Activated CD8-positive, alpha-beta memory T cell treated with anti-CD3 and anti-CD28 coated beads, Interleukin-2, amount 10 ng/mL, durations not matched to agents 7 days and 5 days (primary cell): ENCODE data around the gene CSRP1. TPM values are rescaled to one million over a fixed set of nuclear protein-coding genes. Genes with fewer than 3 reads are reported as not detected.

Experiments
- ATAC-seq: fragments of 150-1000 bp; cut with Tn5 transposase; one replicate; pipeline ENCODE4 v1.10.0; 2021; ENCODE audit warnings: moderate library complexity
- CTCF ChIA-PET: fragments of 350-600 bp; sonication (Branson Sonifier 250); formaldehyde crosslinking; loops from one replicate; lab custom pipeline; 2021; ENCODE audit warnings: antibody characterized with exemption; lab: Charles Lee
- DNase-seq: peaks from one replicate; pipeline ENCODE4 v3.0.0-alpha.2; 2020
- H3K27ac Mint-ChIP-seq: one replicate; pipeline ENCODE4 v1.8.0; 2021; ENCODE audit warnings: mild to moderate bottlenecking, mixed read lengths
- H3K27me3 Mint-ChIP-seq: one replicate; pipeline ENCODE4 v1.8.0; 2021; ENCODE audit warnings: mixed read lengths
- H3K36me3 Mint-ChIP-seq: one replicate; pipeline ENCODE4 v1.8.0; 2021; ENCODE audit warnings: mild to moderate bottlenecking, mixed read lengths
- H3K4me1 Mint-ChIP-seq: one replicate; pipeline ENCODE4 v1.8.0; 2021; ENCODE audit warnings: mixed read lengths
- H3K4me3 Mint-ChIP-seq: one replicate; pipeline ENCODE4 v1.8.0; 2021; ENCODE audit warnings: mild to moderate bottlenecking, moderate library complexity, mixed read lengths
- H3K9me3 Mint-ChIP-seq: one replicate; pipeline ENCODE4 v1.8.0; 2022; ENCODE audit warnings: low read depth, mixed read lengths
- total RNA-seq, 2 experiments: library from RNA; stranded (reverse); gene quantifications; one replicate each; pipeline ENCODE4 v1.2.3, GENCODE V29; 2021

CSRP1 gene
- total RNA-seq, 2 experiments from 2014 or later, result 71.7 to 78.3 TPM

DNA sequence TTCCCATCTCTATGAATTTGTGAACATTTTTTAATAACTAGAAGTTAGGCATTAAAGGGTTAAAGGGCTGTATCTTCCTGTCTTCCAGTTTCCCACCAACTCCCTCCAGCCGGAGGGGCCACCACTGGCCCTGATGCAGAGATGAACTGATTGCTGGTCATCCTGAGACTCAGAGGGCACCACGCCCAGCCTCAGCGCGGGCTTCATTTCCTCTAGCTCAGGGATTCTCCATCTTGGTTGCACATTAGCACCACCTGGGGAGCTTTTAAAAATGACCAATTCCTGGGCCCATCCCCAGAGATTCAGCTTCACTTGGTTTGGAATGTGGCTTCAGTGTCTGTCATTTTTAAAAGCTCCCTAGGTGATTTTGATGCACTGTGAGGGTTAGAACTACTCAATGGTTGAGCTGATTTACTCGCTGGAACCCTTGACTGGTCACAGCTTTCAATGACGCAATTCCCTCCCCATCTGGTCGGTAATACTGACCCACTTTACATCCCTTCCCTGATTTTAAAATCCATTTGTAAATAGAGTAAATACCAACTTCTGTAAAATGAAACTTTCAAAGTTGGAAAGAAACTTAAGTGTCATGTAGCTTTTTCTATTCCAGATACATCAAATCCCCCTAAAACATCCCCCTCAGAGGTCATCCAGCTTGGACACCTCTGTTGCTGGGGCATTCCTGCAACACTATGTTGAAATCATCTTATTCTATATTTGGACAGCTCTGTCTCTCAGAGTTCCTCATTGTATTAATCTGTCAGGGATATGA is 37.1 kb upstream of the CSRP1 start:
- DNase-seq, result no peak
- Mint-ChIP-seq H3K4me1 (peaks cover 4% of the 10 kb centered on the region), H3K27ac (no peak overlapping the region), H3K9me3 (no peaks in the 10 kb centered on the region), H3K27me3 (peaks cover 54% of the 10 kb centered on the region), H3K36me3 (no peaks in the 10 kb centered on the region), H3K4me3 (no peak overlapping the region)
- CTCF ChIA-PET, result interaction anchor here (1.2 to 2.9 kb wide), 2 partner anchors 13 to 16 kb away, joined by 4 to 8 read pairs; no protein-coding TSS in a partner anchor
- no peak for ATAC-seq

DNA sequence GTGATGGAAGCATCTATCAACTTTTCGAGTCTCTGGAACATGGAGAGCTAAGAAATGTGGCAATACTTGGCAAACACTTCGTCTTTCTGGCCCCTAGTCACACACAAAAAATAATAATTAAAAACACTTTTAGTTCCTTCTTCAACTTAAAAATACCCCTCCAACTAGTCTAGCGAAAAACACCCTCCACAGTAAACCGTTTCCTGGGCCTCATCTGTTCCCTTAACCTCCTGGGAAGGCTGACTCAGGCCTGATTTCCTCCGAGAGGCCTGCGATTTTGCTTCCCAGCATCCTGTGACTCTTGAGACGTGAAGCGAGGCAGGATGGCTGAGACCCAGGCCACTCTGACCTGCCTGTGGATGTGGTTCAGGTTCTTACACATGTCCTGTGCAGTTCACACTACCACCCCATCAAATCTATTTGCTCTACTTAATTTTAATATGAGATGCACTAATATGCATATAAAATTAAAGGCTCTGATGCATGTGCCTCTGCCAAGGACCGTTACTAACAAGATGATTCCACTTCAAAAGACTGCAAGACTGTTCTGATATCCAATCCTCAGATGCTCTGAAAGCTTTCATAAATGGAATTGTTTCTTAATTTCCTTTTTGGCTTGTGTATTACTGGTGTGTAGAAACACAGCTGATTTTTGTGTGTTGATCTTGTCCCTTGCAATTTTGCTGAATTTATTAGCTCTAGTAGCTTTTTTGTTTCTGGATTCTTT is 35.5 kb upstream of the CSRP1 start:
- DNase-seq, result no peak
- CTCF ChIA-PET, result interaction anchor here (1.1 to 2.9 kb wide), 4 partner anchors 12 to 107 kb away, joined by 3 to 8 read pairs (median 4); no protein-coding TSS in a partner anchor
- Mint-ChIP-seq H3K9me3 (no peaks in the 10 kb centered on the region), H3K4me1 (peaks cover 14% of the 10 kb centered on the region), H3K4me3 (no peak overlapping the region), H3K27me3 (peaks cover 67% of the 10 kb centered on the region), H3K27ac (no peak overlapping the region), H3K36me3 (no peaks in the 10 kb centered on the region)
- no peak for ATAC-seq

DNA sequence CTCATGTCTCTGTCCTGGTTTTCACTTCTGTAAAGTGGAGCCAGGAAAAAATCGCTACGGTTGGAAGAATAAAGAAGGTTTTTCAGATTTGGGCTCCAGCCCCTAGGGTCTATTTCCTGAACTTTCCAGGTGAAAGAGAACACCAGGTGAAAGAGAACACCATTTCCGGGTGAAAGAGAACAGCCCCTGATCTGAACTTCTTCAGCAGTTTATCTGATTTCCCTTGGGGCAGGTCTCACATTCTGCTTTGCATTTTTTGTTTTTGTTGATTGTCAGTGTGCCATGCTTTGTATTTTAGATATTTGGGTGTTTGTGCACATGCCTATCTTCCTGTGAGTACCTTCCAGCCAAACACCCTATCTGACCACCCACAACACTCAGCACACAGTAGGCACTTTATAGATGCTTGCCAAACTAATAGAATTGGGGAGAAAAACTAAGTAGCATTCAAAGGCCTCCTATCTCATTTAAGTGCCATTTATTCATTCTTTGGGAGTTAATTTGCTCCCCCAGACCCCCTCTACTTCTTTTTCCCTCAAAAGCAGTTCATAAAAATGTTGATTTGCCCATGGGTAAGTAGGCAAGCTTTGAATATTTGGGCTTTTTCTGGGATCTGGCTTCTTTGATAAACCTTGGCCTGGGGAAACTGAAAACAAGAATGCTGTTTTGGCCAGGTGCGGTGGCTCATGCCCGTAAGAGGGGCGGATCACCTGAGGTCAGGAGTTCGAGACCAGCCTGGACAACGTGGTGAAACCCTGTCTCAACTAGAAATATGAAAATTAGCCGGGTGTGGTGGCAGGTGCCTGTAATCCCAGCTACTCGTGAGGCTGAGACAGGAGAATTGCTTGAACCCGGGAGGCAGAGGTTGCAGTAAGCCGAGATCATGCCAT is 34.2 kb upstream of the CSRP1 start:
- CTCF ChIA-PET, result interaction anchor here (1.0 to 2.2 kb wide), 3 partner anchors 10 to 61 kb away, joined by 3 to 5 read pairs (median 3); no protein-coding TSS in a partner anchor
- no peak overlapping the region for H3K27ac Mint-ChIP-seq
- H3K4me1 Mint-ChIP-seq, result peaks cover 18% of the 10 kb centered on the region
- no peak for ATAC-seq
- no peak for DNase-seq
- peaks cover 79% of the 10 kb centered on the region for H3K27me3 Mint-ChIP-seq
- no peak overlapping the region for H3K4me3 Mint-ChIP-seq
- H3K9me3 Mint-ChIP-seq, result no peaks in the 10 kb centered on the region
- H3K36me3 Mint-ChIP-seq, result no peaks in the 10 kb centered on the region

DNA sequence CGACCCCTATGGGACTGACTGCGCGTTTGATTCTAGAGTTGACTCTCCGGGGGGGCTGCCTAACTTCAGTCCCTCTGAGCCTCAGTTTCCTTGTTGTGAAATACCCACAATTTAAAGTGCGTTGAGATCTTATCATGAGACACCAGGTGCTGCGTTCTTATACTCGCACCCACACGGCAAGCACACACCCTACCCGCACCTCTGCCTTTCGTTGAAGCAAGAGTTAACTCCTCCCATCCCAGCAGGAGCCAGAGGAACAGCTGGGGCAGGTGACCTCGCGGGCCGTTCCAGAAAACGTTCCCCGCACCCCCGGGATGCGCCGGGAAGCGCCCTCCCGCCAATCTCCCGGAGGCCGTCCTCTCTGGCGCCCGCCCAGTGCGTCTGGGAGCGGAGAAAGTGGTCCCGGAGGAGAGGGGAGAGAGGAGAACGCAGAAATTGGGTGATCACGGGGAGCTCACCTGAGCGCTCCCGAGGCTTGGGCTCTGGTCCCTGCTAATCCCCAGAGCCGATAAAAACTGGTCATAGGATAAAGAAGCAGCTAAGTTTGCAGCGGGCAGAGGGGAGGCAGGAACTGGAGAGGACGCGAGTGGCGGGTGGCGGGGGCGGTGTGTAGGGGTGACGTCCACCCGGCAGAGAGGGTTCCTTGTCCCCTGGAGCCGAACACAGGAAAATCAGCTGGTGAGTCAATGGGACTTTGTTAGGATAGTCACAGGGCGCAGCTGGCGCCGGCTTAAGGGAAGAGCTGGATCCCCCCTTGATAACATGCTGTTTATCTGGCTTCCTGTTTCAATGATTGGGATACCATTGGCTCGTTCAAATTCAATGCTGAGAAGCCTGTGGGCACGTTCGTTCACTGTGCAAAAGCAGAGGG is 32.9 kb upstream of the CSRP1 start:
- CTCF ChIA-PET, result interaction anchor here (1.0 to 1.3 kb wide), 2 partner anchors 9 to 11 kb away, joined by 3 read pairs; no protein-coding TSS in a partner anchor
- Mint-ChIP-seq H3K27ac (no peak overlapping the region), H3K27me3 (peaks cover 81% of the 10 kb centered on the region), H3K4me1 (peaks cover 21% of the 10 kb centered on the region), H3K36me3 (no peaks in the 10 kb centered on the region), H3K4me3 (no peak overlapping the region), H3K9me3 (no peaks in the 10 kb centered on the region)
- no peak for ATAC-seq
- no peak for DNase-seq

DNA sequence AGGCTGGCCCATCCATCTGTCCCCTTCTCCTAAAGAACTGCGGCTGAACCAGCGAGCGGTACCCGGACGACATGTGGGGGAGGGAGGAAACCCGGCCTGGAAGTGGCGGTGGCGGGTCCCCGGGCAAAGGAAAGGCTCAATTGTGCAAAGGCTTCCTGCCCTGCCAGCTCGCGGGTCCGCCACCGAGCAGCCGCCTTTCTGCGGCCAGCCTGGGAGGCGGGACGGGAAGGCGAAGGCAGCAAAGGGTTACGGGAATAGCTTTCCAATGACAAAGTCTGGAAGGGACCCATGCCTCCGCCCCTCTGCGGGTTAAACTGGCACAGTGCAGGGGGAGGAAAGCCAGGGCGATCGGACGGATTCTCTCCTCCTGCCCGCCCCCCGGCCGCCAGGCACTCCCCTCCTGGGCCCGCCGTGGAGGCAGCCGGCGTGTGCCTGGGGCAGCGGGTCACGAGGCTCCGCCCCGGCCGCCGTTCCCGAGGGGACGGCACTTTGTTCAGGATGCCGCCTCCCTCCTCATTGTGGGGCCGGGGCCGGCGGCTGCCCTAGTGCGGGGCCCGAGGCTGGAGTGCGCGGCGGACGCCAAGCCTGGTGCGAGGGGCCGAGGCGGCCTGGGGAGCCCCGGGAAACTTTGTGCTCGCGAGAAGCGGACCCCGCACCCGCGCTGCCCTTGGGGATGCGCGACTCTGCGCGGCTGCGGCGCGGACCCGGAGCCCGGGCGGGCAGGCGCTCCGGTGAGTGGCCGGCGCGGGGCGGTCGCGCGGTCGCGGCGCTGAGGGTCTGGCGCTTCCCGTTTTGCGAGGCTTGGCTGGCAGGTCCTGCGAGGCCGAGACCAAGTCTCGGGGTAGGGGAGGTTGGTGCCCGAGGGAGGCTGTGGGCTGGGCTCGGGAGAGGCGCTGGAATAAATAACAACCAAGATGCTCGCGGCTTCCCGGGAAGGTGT is 32.0 kb upstream of the CSRP1 start, which contains the start of gene NAV1:
TSS of gene NAV1 (plus strand) at position 516 of the 940 bp plus-strand sequence. CDS start 83,758 bp downstream, outside the sequence.
- CTCF ChIA-PET, result interaction anchor here (1.0 to 2.6 kb wide), 4 partner anchors 8 to 57 kb away, joined by 3 to 12 read pairs (median 4); no protein-coding TSS in a partner anchor
- Mint-ChIP-seq H3K4me1 (peaks cover 21% of the 10 kb centered on the region), H3K27ac (no peak within 1 kb of the TSS), H3K9me3 (no peaks in the 10 kb centered on the region), H3K27me3 (peaks cover 75% of the 10 kb centered on the region), H3K4me3 (peak within 1 kb of the TSS; percentile 27), H3K36me3 (no peaks in the 10 kb centered on the region)
- no peak for DNase-seq
- peak; percentile 42 for ATAC-seq

DNA sequence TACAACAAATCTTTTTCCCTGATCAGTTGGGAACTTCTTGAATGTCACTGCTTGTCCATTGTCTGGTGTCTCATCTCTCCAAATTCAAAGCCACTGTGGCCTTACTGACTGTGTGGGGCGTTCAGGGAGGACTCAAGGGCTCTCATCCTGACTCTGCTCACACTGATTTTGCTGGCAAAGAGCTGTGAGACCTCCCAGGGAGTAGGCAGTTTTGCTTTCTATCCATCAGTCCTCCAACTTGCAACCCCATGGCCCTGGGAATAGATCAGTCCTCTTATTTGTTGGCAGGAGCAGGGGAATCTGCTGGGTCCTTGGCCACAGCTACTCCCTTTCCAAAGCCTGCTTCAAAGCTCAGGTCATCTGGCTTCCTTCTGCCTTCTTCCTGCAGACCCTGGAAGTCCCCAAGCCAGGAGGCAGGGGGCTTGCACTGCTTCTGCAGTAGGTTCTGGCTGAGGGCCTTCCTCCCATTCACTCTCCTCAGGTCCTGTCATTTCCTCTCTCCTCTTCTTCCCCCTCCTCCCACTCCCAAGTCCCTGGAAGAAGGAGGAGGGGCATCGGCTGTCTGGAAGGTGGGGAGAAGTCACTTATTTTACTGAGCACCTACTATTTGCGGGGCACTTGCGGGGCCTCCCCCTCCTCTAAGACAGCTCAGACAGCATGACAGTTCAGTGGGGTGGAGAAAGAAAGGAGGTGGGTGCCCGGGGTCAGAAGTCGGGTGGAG is 31.1 kb upstream of the CSRP1 start:
- Mint-ChIP-seq H3K4me1 (peaks cover 21% of the 10 kb centered on the region), H3K27ac (no peak overlapping the region), H3K27me3 (peaks cover 69% of the 10 kb centered on the region), H3K9me3 (no peaks in the 10 kb centered on the region), H3K36me3 (no peaks in the 10 kb centered on the region), H3K4me3 (peak overlapping the region; percentile 27)
- no peak for DNase-seq
- CTCF ChIA-PET, result interaction anchor here (1.0 to 2.6 kb wide), 4 partner anchors 22 to 255 kb away, joined by 3 to 12 read pairs (median 4); no protein-coding TSS in a partner anchor
- no peak for ATAC-seq

DNA sequence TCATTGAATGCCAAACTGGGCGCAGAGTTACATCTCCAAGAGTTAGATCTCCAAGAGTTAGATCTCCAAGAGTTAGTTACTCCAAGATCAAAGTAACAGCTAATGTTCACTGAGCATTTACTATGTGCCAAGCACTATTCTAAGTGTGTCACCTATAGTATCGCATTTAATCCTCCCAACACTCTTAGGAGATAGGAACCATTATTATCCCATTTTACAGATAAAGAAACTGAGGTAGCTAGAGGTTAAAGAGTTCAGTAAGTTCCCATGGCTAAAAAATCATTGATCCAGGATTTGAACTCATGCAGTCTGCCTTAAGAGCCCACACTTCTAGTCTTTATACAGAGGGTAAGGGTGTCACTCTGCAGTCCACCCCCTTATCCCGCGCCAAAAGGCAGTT is 30.5 kb upstream of the CSRP1 start:
- no peak for ATAC-seq
- peaks cover 63% of the 10 kb centered on the region for H3K27me3 Mint-ChIP-seq

DNA sequence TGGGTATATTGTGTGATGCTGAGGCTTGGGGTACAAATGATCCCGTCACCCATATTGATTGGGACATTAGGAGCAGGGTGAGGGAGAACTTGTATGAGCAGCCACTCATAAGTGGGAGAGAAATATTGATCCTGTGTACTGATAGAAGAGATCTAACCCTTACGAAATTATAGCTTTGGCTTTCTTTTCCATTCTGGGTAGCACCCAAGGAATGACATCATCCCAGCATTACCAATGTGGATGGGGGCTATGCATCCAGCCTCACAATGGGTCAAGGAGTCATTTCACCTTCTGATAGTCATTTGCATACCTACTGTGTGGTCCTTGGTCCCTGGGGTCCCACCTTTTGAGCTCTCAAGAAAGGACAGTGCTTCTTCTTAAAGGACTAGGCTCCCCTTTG is 30.1 kb upstream of the CSRP1 start:
- CTCF ChIA-PET, result interaction anchor here (0.7 to 2.6 kb wide), 4 partner anchors 23 to 256 kb away, joined by 3 to 12 read pairs (median 4); no protein-coding TSS in a partner anchor
- H3K4me3 Mint-ChIP-seq, result no peak overlapping the region
- H3K36me3 Mint-ChIP-seq, result peaks cover 3% of the 10 kb centered on the region
- ATAC-seq (no peak), DNase-seq (no peak)
- H3K4me1 Mint-ChIP-seq, result peaks cover 21% of the 10 kb centered on the region
- H3K27me3 Mint-ChIP-seq, result peaks cover 59% of the 10 kb centered on the region
- H3K27ac Mint-ChIP-seq, result no peak overlapping the region
- no peaks in the 10 kb centered on the region for H3K9me3 Mint-ChIP-seq

More for the DNA sequence above, 30.5 kb upstream of the CSRP1 start:
- CTCF ChIA-PET, result interaction anchor here (0.7 to 2.6 kb wide), 5 partner anchors 23 to 256 kb away, joined by 3 to 12 read pairs (median 3); no protein-coding TSS in a partner anchor
- Mint-ChIP-seq H3K9me3 (no peaks in the 10 kb centered on the region), H3K4me3 (no peak overlapping the region), H3K4me1 (peaks cover 21% of the 10 kb centered on the region), H3K27ac (no peak overlapping the region), H3K36me3 (peaks cover 3% of the 10 kb centered on the region)
- no peak for DNase-seq

DNA sequence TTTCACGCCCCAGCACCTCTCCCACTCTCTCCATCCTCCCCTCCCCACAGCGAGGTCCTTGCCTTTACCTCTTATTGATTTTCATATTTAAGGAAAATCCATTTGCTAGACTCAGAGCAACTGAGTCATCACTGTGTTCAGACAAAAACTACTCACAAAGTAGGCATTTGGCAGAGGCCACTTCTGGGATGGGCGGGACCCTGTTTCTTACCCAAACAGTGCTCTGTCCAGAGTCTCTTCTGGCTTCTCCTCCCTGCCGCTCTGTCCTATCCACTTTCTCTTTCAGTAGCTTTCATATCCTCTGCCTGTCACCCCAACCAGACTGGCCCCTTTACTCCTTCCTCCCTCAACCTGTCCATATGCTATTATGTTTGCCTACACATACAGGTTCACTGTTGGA is 29.6 kb upstream of the CSRP1 start:
- CTCF ChIA-PET, result interaction anchor here (1.7 to 2.6 kb wide), 2 partner anchors 23 to 89 kb away, joined by 4 to 12 read pairs; no protein-coding TSS in a partner anchor
- peaks cover 21% of the 10 kb centered on the region for H3K4me1 Mint-ChIP-seq
- H3K4me3 Mint-ChIP-seq, result no peak overlapping the region
- DNase-seq (no peak), ATAC-seq (no peak)
- peaks cover 55% of the 10 kb centered on the region for H3K27me3 Mint-ChIP-seq
- peaks cover 3% of the 10 kb centered on the region for H3K36me3 Mint-ChIP-seq
- no peaks in the 10 kb centered on the region for H3K9me3 Mint-ChIP-seq
- H3K27ac Mint-ChIP-seq, result no peak overlapping the region

DNA sequence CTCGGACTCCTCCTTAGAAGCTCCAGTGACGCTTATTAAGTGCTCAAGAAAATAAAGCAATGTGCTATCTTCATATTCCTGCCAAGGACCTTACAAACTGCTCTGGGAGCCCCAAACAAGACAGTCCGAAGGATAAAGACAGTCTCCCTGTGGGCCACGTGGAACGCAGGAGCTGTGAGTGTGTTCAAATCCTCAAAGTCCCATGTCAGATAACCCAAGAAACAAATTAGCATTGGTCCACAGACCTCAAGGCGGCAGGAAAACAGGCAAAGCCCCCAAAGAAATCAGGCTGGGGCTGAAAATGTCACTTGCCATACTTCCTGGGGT is 29.0 kb upstream of the CSRP1 start:
- H3K27me3 Mint-ChIP-seq, result peaks cover 49% of the 10 kb centered on the region
- peaks cover 21% of the 10 kb centered on the region for H3K4me1 Mint-ChIP-seq
- CTCF ChIA-PET, result interaction anchor here (0.7 to 3.0 kb wide), 3 partner anchors 23 to 173 kb away, joined by 3 to 16 read pairs (median 4); no protein-coding TSS in a partner anchor
- DNase-seq, result no peak
- peaks cover 3% of the 10 kb centered on the region for H3K36me3 Mint-ChIP-seq
- ATAC-seq, result no peak
- no peak overlapping the region for H3K4me3 Mint-ChIP-seq
- H3K9me3 Mint-ChIP-seq, result no peaks in the 10 kb centered on the region
- H3K27ac Mint-ChIP-seq, result no peak overlapping the region
